H1 (cell line): ENCODE measurements around the gene RNU7-1. TPM values are rescaled to one million over a fixed set of nuclear protein-coding genes. Genes with fewer than 3 reads are reported as not detected.

Experiments
- CTCF ChIA-PET: fragments of 300-600 bp; sonication (Branson Sonifier 250); formaldehyde crosslinking; loops from one replicate; lab custom pipeline; 2021; ENCODE audit not compliant: partially characterized antibody; lab: Charles Lee
- POLR2A ChIA-PET: fragments of 300-600 bp; sonication (Branson Sonifier 250); formaldehyde crosslinking; loops from one replicate; lab custom pipeline; 2021; ENCODE audit warnings: inconsistent platforms; ENCODE audit not compliant: partially characterized antibody; lab: Charles Lee
- DNase-seq, 2 experiments: peaks; one replicate each; pipeline versions ENCODE4 v3.0.0 to v3.0.0-alpha.2; 2010 to 2022; ENCODE audit warnings: low spot score in 2 of 2, low read depth in 1 of 2, mixed read lengths in 1 of 2
- FAIRE-seq: peaks from 2 replicates; lab custom pipeline; 2011; peaks lifted over from hg19 to GRCh38; lab: Jason Lieb, UNC
- H2AFZ ChIP-seq: 2 replicates; pipeline ENCODE4 v1.8.1; 2012; ENCODE audit warnings: low read length, inconsistent platforms
- H2AK5ac ChIP-seq: 2 replicates; pipeline ENCODE4 v1.6.1; 2013; ENCODE audit warnings: low read depth, low read length
- H2BK120ac ChIP-seq: replicated peaks from 2 replicates; pipeline ENCODE3; 2013; ENCODE audit warnings: low read depth, low read length, inconsistent platforms
- H2BK12ac ChIP-seq: 2 replicates; pipeline ENCODE4 v1.6.1; 2013; ENCODE audit warnings: low read depth, low read length
- H2BK15ac ChIP-seq: 2 replicates; pipeline ENCODE4 v1.6.1; 2013; ENCODE audit warnings: low read length
- H2BK20ac ChIP-seq: 2 replicates; pipeline ENCODE4 v1.6.1; 2013; ENCODE audit warnings: low read length
- H2BK5ac ChIP-seq: 2 replicates; pipeline ENCODE4 v1.6.1; 2013; ENCODE audit warnings: low read depth, low read length
- H3K14ac ChIP-seq: 2 replicates; pipeline ENCODE4 v1.6.1; 2013; ENCODE audit warnings: inconsistent platforms; ENCODE audit not compliant: insufficient read length
- H3K18ac ChIP-seq: 2 replicates; pipeline ENCODE4 v1.6.1; 2013; ENCODE audit warnings: low read length; ENCODE audit errors: extremely low read depth
- H3K23ac ChIP-seq: 2 replicates; pipeline ENCODE4 v1.6.1; 2013; ENCODE audit warnings: inconsistent platforms; ENCODE audit not compliant: insufficient read length
- H3K23me2 ChIP-seq: 2 replicates; pipeline ENCODE4 v1.6.1; 2013; ENCODE audit warnings: low read depth, low read length
- H3K27ac ChIP-seq: 2 replicates; pipeline ENCODE4 v1.6.1; 2011; ENCODE audit warnings: low read depth, low read length, inconsistent platforms
- H3K27me3 ChIP-seq, 4 experiments: replicated peaks in 1 of 4; 1 replicate in 1 of 4; 2 replicates in 3 of 4; pipeline versions ENCODE4 v1.6.1 to v1.8.1; 2011 to 2013; ENCODE audit warnings: low read length in 3 of 4, mild to moderate bottlenecking in 3 of 4, inconsistent platforms in 2 of 4, mixed read lengths in 2 of 4, moderate library complexity in 1 of 4; ENCODE audit not compliant: control insufficient read depth in 3 of 4, insufficient read depth in 3 of 4; ENCODE audit errors: extremely low read depth in 1 of 4
- H3K36me3 ChIP-seq, 4 experiments: 2 replicates each; pipeline versions ENCODE4 v1.6.1 to v1.8.1; 2011 to 2013; ENCODE audit warnings: mild to moderate bottlenecking in 4 of 4, low read length in 3 of 4, moderate library complexity in 2 of 4, control low read depth in 1 of 4, inconsistent platforms in 1 of 4; ENCODE audit not compliant: insufficient read depth in 4 of 4, control insufficient read depth in 2 of 4
- H3K4ac ChIP-seq: replicated peaks from 2 replicates; pipeline ENCODE3; 2013; ENCODE audit warnings: low read length, low read depth, mixed read lengths, inconsistent platforms; ENCODE audit not compliant: insufficient read length
- H3K4me1 ChIP-seq, 4 experiments: replicated peaks in 1 of 4; 1 replicate in 1 of 4; 2 replicates in 3 of 4; pipeline versions ENCODE4 v1.6.1 to v1.8.1; 2011 to 2013; ENCODE audit warnings: low read length in 3 of 4, inconsistent platforms in 2 of 4, mixed read lengths in 1 of 4; ENCODE audit not compliant: insufficient read depth in 4 of 4, control insufficient read depth in 3 of 4
- H3K4me2 ChIP-seq, 2 experiments: 2 replicates each; pipeline versions ENCODE4 v1.6.1 to v1.8.1; 2011 to 2013; ENCODE audit warnings: low read depth in 2 of 2, low read length in 2 of 2, control low read depth in 1 of 2, inconsistent platforms in 1 of 2, mild to moderate bottlenecking in 1 of 2; ENCODE audit not compliant: insufficient read depth in 1 of 2
- H3K4me3 ChIP-seq, 4 experiments: fragments of 200-600, 300-600 bp in 1 of 4; sonication (generic), shearing (Covaris generic), sonication (Bioruptor Twin) in 1 of 4; 2 replicates each; pipeline versions ENCODE4 v1.5.1 to v1.8.1; 2011 to 2016; ENCODE audit warnings: low read length in 4 of 4, low read depth in 3 of 4, control low read depth in 2 of 4, inconsistent platforms in 2 of 4, mild to moderate bottlenecking in 2 of 4, mixed read lengths in 1 of 4, moderate library complexity in 1 of 4; ENCODE audit not compliant: insufficient read depth in 2 of 4; ENCODE audit errors: extremely low read depth in 1 of 4
- H3K56ac ChIP-seq: replicated peaks from 2 replicates; pipeline ENCODE3; 2013; ENCODE audit warnings: low read depth, mild to moderate bottlenecking, mixed read lengths, low read length, inconsistent platforms; ENCODE audit not compliant: insufficient read length
- H3K79me1 ChIP-seq: 2 replicates; pipeline ENCODE4 v1.6.1; 2013; ENCODE audit warnings: low read depth, low read length, control low read depth
- H3K79me2 ChIP-seq, 2 experiments: 2 replicates each; pipeline versions ENCODE4 v1.6.1 to v1.8.1; 2012 to 2013; ENCODE audit warnings: low read length in 2 of 2, mild to moderate bottlenecking in 2 of 2, inconsistent platforms in 1 of 2; ENCODE audit not compliant: insufficient read depth in 2 of 2, control insufficient read depth in 1 of 2
- H3K9ac ChIP-seq, 4 experiments: replicated peaks in 1 of 4; 1 replicate in 1 of 4; 2 replicates in 3 of 4; pipeline versions ENCODE4 v1.6.1 to v1.8.1; 2011 to 2013; ENCODE audit warnings: low read depth in 3 of 4, low read length in 3 of 4, control low read depth in 2 of 4, mild to moderate bottlenecking in 2 of 4, moderate library complexity in 2 of 4, inconsistent platforms in 1 of 4; ENCODE audit errors: extremely low read depth in 1 of 4
- H3K9me3 ChIP-seq, 2 experiments: 2 replicates each; pipeline versions ENCODE4 v1.6.1 to v1.8.1; 2012 to 2013; ENCODE audit warnings: mild to moderate bottlenecking in 2 of 2, moderate library complexity in 2 of 2, control low read depth in 1 of 2, inconsistent platforms in 1 of 2, low read depth in 1 of 2, low read length in 1 of 2, mixed read lengths in 1 of 2; ENCODE audit not compliant: insufficient read depth in 2 of 2
- H4K20me1 ChIP-seq, 2 experiments: replicated peaks in 1 of 2; 2 replicates each; pipeline versions ENCODE3 to v1.8.1; 2011 to 2013; ENCODE audit warnings: inconsistent platforms in 2 of 2, low read length in 2 of 2, mild to moderate bottlenecking in 1 of 2; ENCODE audit not compliant: insufficient read depth in 2 of 2, control insufficient read depth in 1 of 2
- H4K5ac ChIP-seq: 2 replicates; pipeline ENCODE4 v1.6.1; 2013; ENCODE audit warnings: low read length, low read depth, mixed read lengths, inconsistent platforms; ENCODE audit not compliant: insufficient read length
- H4K8ac ChIP-seq: 2 replicates; pipeline ENCODE4 v1.8.0; 2013; ENCODE audit warnings: mild to moderate bottlenecking, moderate library complexity, low read length, inconsistent platforms; ENCODE audit not compliant: insufficient read depth; ENCODE audit errors: extremely low read depth
- H4K91ac ChIP-seq: replicated peaks from 2 replicates; pipeline ENCODE3; 2013; ENCODE audit warnings: low read length, mixed read lengths, inconsistent platforms; ENCODE audit not compliant: insufficient read length
- ATF2 ChIP-seq: IDR thresholded peaks from 2 replicates; pipeline ENCODE4 v1.6.1; 2012; ENCODE audit warnings: low read length, inconsistent platforms
- CBX5 ChIP-seq: fragments of 300-800, 300-1000 bp; sonication (generic); IDR thresholded peaks from 2 replicates; pipeline ENCODE4 v1.7.1; 2016; ENCODE audit warnings: antibody characterized with exemption, low read length, low read depth
- CEBPB ChIP-seq: IDR thresholded peaks from 2 replicates; pipeline ENCODE4 v1.6.1; 2012; ENCODE audit warnings: low read depth, low read length
- CREB1 ChIP-seq: IDR thresholded peaks from 2 replicates; pipeline ENCODE4 v1.6.1; 2012; ENCODE audit warnings: inconsistent platforms
- E2F6 ChIP-seq: IDR thresholded peaks from 2 replicates; pipeline ENCODE4 v1.6.1; 2012; ENCODE audit warnings: inconsistent platforms
- HDAC2 ChIP-seq, 2 experiments: fragments of 300-600 bp in 1 of 2; sonication (generic) in 1 of 2; IDR thresholded peaks; 2 replicates each; pipeline ENCODE4 v1.6.1; 2011 to 2012; ENCODE audit warnings: low read depth in 2 of 2, low read length in 2 of 2, mild to moderate bottlenecking in 2 of 2, moderate library complexity in 2 of 2, borderline replicate concordance in 1 of 2, inconsistent platforms in 1 of 2
- JUN ChIP-seq: IDR thresholded peaks from 2 replicates; pipeline ENCODE4 v1.6.1; 2011; ENCODE audit warnings: low read depth, mild to moderate bottlenecking, improper control_type of control experiment, low read length
- PHF8 ChIP-seq: fragments of 200-600 bp; sonication (generic); conservative IDR thresholded peaks from 2 replicates; pipeline ENCODE4 v1.7.1; 2012; ENCODE audit warnings: low read depth, mild to moderate bottlenecking, inconsistent platforms, low read length, moderate library complexity
- TBP ChIP-seq: IDR thresholded peaks from 2 replicates; pipeline ENCODE4 v1.6.1; 2011; ENCODE audit warnings: low read depth, low read length, improper control_type of control experiment
- YY1 ChIP-seq: IDR thresholded peaks from 2 replicates; pipeline ENCODE4 v1.6.1; 2011; ENCODE audit warnings: low read depth, mild to moderate bottlenecking, low read length
- WGBS, 2 experiments: shearing (Covaris generic) in 1 of 2; methylation state at CpG; one replicate each; pipeline versions ENCODE4 v1.1.6 to v1.1.7; 2013 to 2015; ENCODE audit warnings: low lambda C conversion rate in 2 of 2, mixed read lengths in 2 of 2, inconsistent platforms in 1 of 2, low coverage in 1 of 2, missing lambda C conversion rate in 1 of 2; ENCODE audit not compliant: insufficient replicate concordance in 2 of 2, insufficient coverage in 1 of 2, insufficient read length in 1 of 2; ENCODE audit errors: extremely low coverage in 1 of 2, missing lambda C conversion rate in 1 of 2; 5-methylcytosine and 5-hydroxymethylcytosine counted together
- polyA plus RNA-seq, 7 experiments: library from polyadenylated mRNA; depleted of rRNA in 3 of 7; stranded (reverse) in 5 of 7; unstranded in 2 of 7; fragments of >200 nt in 5 of 7; fragments of 200-250 nt in 2 of 7; gene quantifications; 1 replicate in 5 of 7; 2 replicates in 1 of 7; 4 replicates in 1 of 7; pipeline versions ENCODE4 v1.2.1 to v1.2.3, GENCODE V29; 2011 to 2013; ENCODE audit warnings: missing spikeins in 2 of 7, mixed read lengths in 2 of 7
- total RNA-seq: library from RNA; stranded (reverse); fragmentation: NEBNext Ultra II Directional; extraction: Animal tissue kit (Norgen Biotek cat#: 25700); gene quantifications from 2 replicates; pipeline ENCODE4 v1.2.1, GENCODE V29; 2021
- TF ChIP-seq, protein P1 (sequence below): IDR thresholded peaks from 2 replicates; pipeline ENCODE4 v1.6.1; 2012; ENCODE audit warnings: inconsistent platforms

Gene RNU7-1
- total and polyA plus RNA-seq, 2 of the 8 experiments (the other 6 are each of a cell fraction or from before 2014, with no cell fraction given), result not detected

DNA sequence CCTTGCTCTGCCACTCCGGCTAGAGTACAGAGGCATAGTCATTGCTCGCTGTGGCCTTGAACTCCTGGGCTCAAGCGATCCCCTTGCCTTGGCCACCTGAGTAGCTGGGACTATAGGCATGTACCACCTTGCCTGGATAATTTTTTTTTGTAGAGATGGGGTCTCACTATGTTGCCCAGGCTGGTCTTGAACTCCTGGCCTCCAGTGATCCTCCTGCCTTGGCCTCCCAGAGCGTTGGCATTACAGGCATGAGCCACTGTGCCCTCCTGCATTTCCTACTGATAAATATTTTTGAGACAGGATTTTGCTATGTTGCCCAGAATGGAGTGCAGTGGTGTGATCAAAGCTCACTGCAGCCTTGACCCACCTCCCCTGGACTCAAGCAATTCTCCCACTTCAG is 36.5 kb downstream of the RNU7-1 start:
- H3K56ac ChIP-seq, result no peak overlapping the region
- no peak overlapping the region for H2BK15ac ChIP-seq
- H4K91ac ChIP-seq, result no peak overlapping the region
- POLR2A ChIA-PET, result interaction anchor here (0.8 to 30.5 kb wide), 8 partner anchors 7 to 144 kb away, joined by 3 to 1596 read pairs (median 5); partner anchors contain the start of genes ATN1, C12orf57, PTPN6 and RNU7-1
- no peak overlapping the region for H2AFZ ChIP-seq
- no peak for FAIRE-seq
- no peak overlapping the region for H2AK5ac ChIP-seq
- DNase-seq, result no peak
- no peak overlapping the region for H2BK12ac ChIP-seq
- H4K20me1 ChIP-seq, result peaks cover 5 to 9% of the 10 kb centered on the region in 2 experiments
- H3K27me3 ChIP-seq, result no peaks in the 10 kb centered on the region
- 0 out of 2 replicates have a peak, but pooled peaks cover 2% of the 10 kb centered on the region for H3K79me1 ChIP-seq
- H3K79me2 ChIP-seq, result no peaks in the 10 kb centered on the region
- no peaks in the 10 kb centered on the region for H3K9me3 ChIP-seq
- H3K14ac ChIP-seq, result no peak overlapping the region
- H3K23ac ChIP-seq, result no peak overlapping the region
- no peak overlapping the region for H2BK120ac ChIP-seq
- no peak overlapping the region for H3K4me3 ChIP-seq
- no peak overlapping the region for H3K4ac ChIP-seq
- no peak overlapping the region for H3K18ac ChIP-seq
- no peak overlapping the region for H3K27ac ChIP-seq
- H2BK20ac ChIP-seq, result no peak overlapping the region
- no peak overlapping the region for H2BK5ac ChIP-seq
- peaks cover 0 to 6% (median under 1%) of the 10 kb centered on the region in 4 experiments; a peak in 2 of 7 replicates for H3K4me1 ChIP-seq
- H4K8ac ChIP-seq, result no peak overlapping the region; the same call in 1 of the 2 replicates
- CTCF ChIA-PET, result interaction anchor here (0.8 to 1.6 kb wide), 3 partner anchors 15 to 113 kb away, joined by 3 to 4 read pairs (median 3); no protein-coding TSS in a partner anchor
- no peak overlapping the region for H3K9ac ChIP-seq
- no peaks in the 10 kb centered on the region for H3K23me2 ChIP-seq
- H3K4me2 ChIP-seq, result no peak overlapping the region
- WGBS, 2 experiments, result 92% methylated on average over 3 of the region's 4 CpGs; no CpG with 5 or more reads in 1 of the 2 experiments
- peaks cover 22 to 80% (median 42%) of the 10 kb centered on the region in 4 experiments for H3K36me3 ChIP-seq
- no peak overlapping the region for H4K5ac ChIP-seq
- TF ChIP-seq CREB1 (no peak), TBP (no peak), ATF2 (no peak), HDAC2 (IDR thresholded peaks at IDR 0.05; ENCODE audit: borderline replicate concordance in 1 of 2, low read depth in 2 of 2, low read length in 2 of 2) (no peak), CBX5 (no peak), E2F6 (no peak), YY1 (no peak), PHF8 (no peak), JUN (no peak), CEBPB (no peak)
- TF ChIP-seq, protein P1, sequence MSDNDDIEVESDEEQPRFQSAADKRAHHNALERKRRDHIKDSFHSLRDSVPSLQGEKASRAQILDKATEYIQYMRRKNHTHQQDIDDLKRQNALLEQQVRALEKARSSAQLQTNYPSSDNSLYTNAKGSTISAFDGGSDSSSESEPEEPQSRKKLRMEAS, result no peak
